SK-N-MC (cell line): ENCODE data around the gene GPR137B.

ENCODE experiments used
- DNase-seq: peaks from one replicate; pipeline ENCODE4 v3.0.0-alpha.2; 2011; ENCODE audit warnings: low read depth, low spot score
- H3K27ac ChIP-seq: fragments of 200-600 bp; sonication (generic); 2 replicates; pipeline ENCODE4 v1.5.1; 2016; ENCODE audit warnings: mixed run types
- H3K36me3 ChIP-seq: fragments of 200-600 bp; sonication (generic); 2 replicates; pipeline ENCODE4 v1.6.1; 2017; ENCODE audit warnings: antibody characterized with exemption, low read length, mixed read lengths; ENCODE audit not compliant: insufficient read depth
- H3K4me3 ChIP-seq: fragments of 200-600 bp; sonication (generic); 2 replicates; pipeline ENCODE4 v1.5.1; 2016
- H3K9ac ChIP-seq: fragments of 200-600 bp; sonication (generic); 2 replicates; pipeline ENCODE4 v1.8.0; 2017; ENCODE audit warnings: mixed run types, mixed read lengths; ENCODE audit not compliant: insufficient read length
- H3K9me3 ChIP-seq: fragments of 200-600 bp; sonication (generic); 2 replicates; pipeline ENCODE4 v1.6.1; 2017; ENCODE audit warnings: low read depth, mild to moderate bottlenecking, antibody characterized with exemption, low read length, moderate library complexity, mixed read lengths
- EZH2 ChIP-seq: fragments of 200-600 bp; sonication (generic); IDR thresholded peaks from one replicate; pipeline ENCODE4 v1.6.1; 2017; ENCODE audit warnings: antibody characterized with exemption
- FOXP2 ChIP-seq: optimal IDR thresholded peaks from 2 replicates; pipeline ENCODE3; 2011; ENCODE audit warnings: mild to moderate bottlenecking, moderate library complexity; ENCODE audit not compliant: insufficient read depth; ENCODE audit errors: extremely low read length, control extremely low read depth
- POLR2AphosphoS5 ChIP-seq: IDR thresholded peaks from 2 replicates; pipeline ENCODE4 v1.6.1; 2012; ENCODE audit warnings: mild to moderate bottlenecking, low read depth, low read length, borderline replicate concordance

Gene GPR137B

GRCh38 chr1:236251587-236251986, 109.2 kb downstream of the GPR137B start:
- Histone ChIP-seq H3K9ac (no peak overlapping the region), H3K27ac (no peak overlapping the region), H3K36me3 (no peaks in the 10 kb centered on the region), H3K4me3 (no peak overlapping the region), H3K9me3 (no peaks in the 10 kb centered on the region)
- no peak for TF ChIP-seq EZH2
- TF ChIP-seq POLR2AphosphoS5, result no peak
- no peak for TF ChIP-seq FOXP2
- DNase-seq, result no peak

- Histone ChIP-seq H3K9ac (no peak overlapping the region), H3K36me3 (0 out of 2 replicates have a peak, but pooled peaks cover 3% of the 10 kb centered on the region), H3K4me3 (no peak overlapping the region), H3K27ac (no peak overlapping the region), H3K9me3 (peaks cover 13% of the 10 kb centered on the region; the same call in 1 of the 2 replicates)
- no peak for TF ChIP-seq POLR2AphosphoS5
- TF ChIP-seq FOXP2, result no peak
- TF ChIP-seq EZH2, result no peak
- DNase-seq, result no peak
Measured at GRCh38 chr1:236253119-236253518, 110.8 kb downstream of the GPR137B start.

- H3K36me3 ChIP-seq, result 0 out of 2 replicates have a peak, but pooled peaks cover 3% of the 10 kb centered on the region
- peaks cover 13% of the 10 kb centered on the region; the same call in 1 of the 2 replicates for H3K9me3 ChIP-seq
- no peak overlapping the region for H3K27ac ChIP-seq
- TF ChIP-seq EZH2 (no peak), POLR2AphosphoS5 (no peak), FOXP2 (no peak)
- no peak overlapping the region for H3K9ac ChIP-seq
- no peak for DNase-seq
- no peak overlapping the region for H3K4me3 ChIP-seq
Measured at GRCh38 chr1:236253918-236254637, 111.7 kb downstream of the GPR137B start.

- DNase-seq, result no peak
- Histone ChIP-seq H3K27ac (no peak overlapping the region), H3K9me3 (peaks cover 19% of the 10 kb centered on the region; the same call in 1 of the 2 replicates), H3K4me3 (no peak overlapping the region), H3K36me3 (0 out of 2 replicates have a peak, but pooled peaks cover 3% of the 10 kb centered on the region), H3K9ac (no peak overlapping the region)
- TF ChIP-seq FOXP2 (no peak), EZH2 (no peak), POLR2AphosphoS5 (no peak)
Measured at GRCh38 chr1:236257216-236257615, 114.9 kb downstream of the GPR137B start.

GRCh38 chr1:236258114-236258622, 115.8 kb downstream of the GPR137B start:
- H3K27ac ChIP-seq, result no peak overlapping the region
- DNase-seq, result no peak
- H3K9ac ChIP-seq, result no peak overlapping the region
- H3K36me3 ChIP-seq, result 0 out of 2 replicates have a peak, but pooled peaks cover 3% of the 10 kb centered on the region
- TF ChIP-seq POLR2AphosphoS5 (no peak), EZH2 (no peak), FOXP2 (no peak)
- peaks cover 19% of the 10 kb centered on the region; the same call in 1 of the 2 replicates for H3K9me3 ChIP-seq
- no peak overlapping the region for H3K4me3 ChIP-seq
